Heart right ventricle (tissue), 16 donors: ENCODE measurements around the gene SHKBP1. TPM values are rescaled to one million over a fixed set of nuclear protein-coding genes. Genes with fewer than 3 reads are reported as not detected.

Source experiments
- ATAC-seq, 8 donors: fragments of 200-7000 bp; cut with Tn5 transposase; one replicate each; pipeline ENCODE4 v1.9.1; 2020; ENCODE audit warnings: mild to moderate bottlenecking in 8 of 8, moderate library complexity in 8 of 8, moderate number of reproducible peaks in 1 of 8
- DNase-seq, 2 donors: peaks; one replicate each; pipeline ENCODE4 v3.0.0-alpha.2; 2020
- H3K27ac ChIP-seq, 10 donors: fragments of 200-600 bp; sonication (generic) in 2 of 10; one replicate each; pipeline versions ENCODE4 v1.5.0 to v1.8.0; 2020 to 2022; ENCODE audit warnings: mild to moderate bottlenecking in 3 of 10
- H3K27me3 ChIP-seq, 7 donors: fragments of 200-600 bp; one replicate each; pipeline ENCODE4 v1.8.0; 2021 to 2022; ENCODE audit warnings: mild to moderate bottlenecking in 2 of 7
- H3K36me3 ChIP-seq, 9 donors: fragments of 200-600 bp; sonication (generic) in 1 of 9; one replicate each; pipeline versions ENCODE4 v1.5.0 to v1.8.0; 2020 to 2022; ENCODE audit warnings: mild to moderate bottlenecking in 2 of 9
- H3K4me1 ChIP-seq, 9 donors: fragments of 200-600 bp; sonication (generic) in 1 of 9; one replicate each; pipeline versions ENCODE4 v1.5.0 to v1.8.0; 2020 to 2022; ENCODE audit warnings: mild to moderate bottlenecking in 4 of 9
- H3K4me3 ChIP-seq, 10 donors: fragments of 200-600 bp; sonication (generic) in 2 of 10; one replicate each; pipeline versions ENCODE4 v1.5.0 to v1.8.0; 2020 to 2022; ENCODE audit warnings: mild to moderate bottlenecking in 7 of 10, moderate library complexity in 2 of 10
- H3K9me3 ChIP-seq, 11 donors: fragments of 200-600 bp in 10 of 11; sonication (generic) in 2 of 11; one replicate each; pipeline versions ENCODE4 v1.5.0 to v1.8.0; 2013 to 2022; ENCODE audit warnings: mild to moderate bottlenecking in 2 of 11, control low read depth in 1 of 11, moderate library complexity in 1 of 11
- WGBS, 2 donors: extraction: QIAGEN DNeasy Blood & Tissue Kit; methylation state at CpG; one replicate each; pipeline ENCODE4 v1.1.7; 2013; ENCODE audit warnings: inconsistent platforms in 1 of 2; 5-methylcytosine and 5-hydroxymethylcytosine counted together
- intact Hi-C, 10 donors: fragments of 100-400 bp; cut with DNase I; formaldehyde crosslinking; loops; one replicate each; pipeline versions ENCODE4 v1.11.1 to v1.14.2; 2022
- polyA plus RNA-seq, 2 donors: library from polyadenylated mRNA; stranded (reverse); fragments of 200-250 nt; gene quantifications; one replicate each; pipeline ENCODE4 v1.2.3, GENCODE V29; 2013
- total RNA-seq, 10 donors: library from RNA; stranded (reverse); fragmentation: NEBNext Ultra II Directional in 3 of 10; extraction: Animal tissue kit (Norgen Biotek cat#: 25700) in 3 of 10; gene quantifications; one replicate each; pipeline versions ENCODE4 v1.2.1 to v1.2.4, GENCODE V29; 2021 to 2023
- TF ChIP-seq, protein P1 (sequence below), 9 donors: fragments of 200-600 bp; sonication (generic) in 2 of 9; IDR thresholded peaks; one replicate each; pipeline versions ENCODE4 v1.5.0 to v1.8.0; 2021 to 2022; ENCODE audit warnings: antibody characterized with exemption in 9 of 9, mild to moderate bottlenecking in 5 of 9, moderate library complexity in 1 of 9
- donor health status: Arrhythmogenic right ventricular cardiomyopathy.
- donor health status: ischemic (EF 13 %, LVEDD 7.1; RV severe dilation, severe dysfunction).
- donor health status: healthy with polysubstance abuse.
- donor health status: DM: no; HTN: yes; CAD: no.
- donor health status: DM: no; HTN: no; CAD: no.
- donor health status: ischemic (EF 25% LVEDD 6.9; RV normal size, moderate dysfunction).
- donor health status: ischemic (EF 25% LVEDD 5.7; RV mildly dilated, moderate dysfunction).
- donor health status: healthy.
- donor health status: DM: yes; HTN: yes; CAD: no.
- donor health status: Ischemic cardiomyopathy.
- donor health status: ischemic (EF 35%, LVEDD 5.7; RV mildly dilated, moderate dysfunction).
- donor health status: nonischemic (EF 11% LVEDD 7.7; RV severe dilation, severe dysfunction).
- donor health status: DM: yes; HTN: yes; CAD: no.
- donor health status: PGD.
- donor health status: ischemic (EF 29% LVEDD 5.4; RV normal size, mild dysfunction).
- donor health status: nonischemic (EF 23%, LVEDD 6.1; RV moderate dilation, normal function).

SHKBP1 gene
- total and polyA plus RNA-seq, 12 donors: 12.0 to 43.1 (median 16.4) TPM

- Histone ChIP-seq H3K27ac (peak overlapping the region in 2 of 10 donors; percentile 55 to 72), H3K4me3 (peak overlapping the region in 9 of 10 donors; percentile 44 to 65 (median 59)), H3K4me1 (peaks cover 0 to 14% (median 9%) of the 10 kb centered on the region in 9 donors), H3K36me3 (no peaks in the 10 kb centered on the region), H3K9me3 (peaks cover 0 to 5% (median 0%) of the 10 kb centered on the region in 11 donors), H3K27me3 (peaks cover 0 to 17% (median 0%) of the 10 kb centered on the region in 7 donors)
- intact Hi-C loops: loop anchor here in 9 of 10 donors (1.0 to 10.0 kb wide), 11 partner anchors 63 to 225 kb away; partner anchors contain the start of genes BLVRB (in 2 of the 9) and SPTBN4 (in 1 of the 9)
- WGBS, 2 donors: 2% methylated on average over 54 of the region's 54 CpGs
- peak; percentile 81 to 86 for DNase-seq
- TF ChIP-seq, protein P1, sequence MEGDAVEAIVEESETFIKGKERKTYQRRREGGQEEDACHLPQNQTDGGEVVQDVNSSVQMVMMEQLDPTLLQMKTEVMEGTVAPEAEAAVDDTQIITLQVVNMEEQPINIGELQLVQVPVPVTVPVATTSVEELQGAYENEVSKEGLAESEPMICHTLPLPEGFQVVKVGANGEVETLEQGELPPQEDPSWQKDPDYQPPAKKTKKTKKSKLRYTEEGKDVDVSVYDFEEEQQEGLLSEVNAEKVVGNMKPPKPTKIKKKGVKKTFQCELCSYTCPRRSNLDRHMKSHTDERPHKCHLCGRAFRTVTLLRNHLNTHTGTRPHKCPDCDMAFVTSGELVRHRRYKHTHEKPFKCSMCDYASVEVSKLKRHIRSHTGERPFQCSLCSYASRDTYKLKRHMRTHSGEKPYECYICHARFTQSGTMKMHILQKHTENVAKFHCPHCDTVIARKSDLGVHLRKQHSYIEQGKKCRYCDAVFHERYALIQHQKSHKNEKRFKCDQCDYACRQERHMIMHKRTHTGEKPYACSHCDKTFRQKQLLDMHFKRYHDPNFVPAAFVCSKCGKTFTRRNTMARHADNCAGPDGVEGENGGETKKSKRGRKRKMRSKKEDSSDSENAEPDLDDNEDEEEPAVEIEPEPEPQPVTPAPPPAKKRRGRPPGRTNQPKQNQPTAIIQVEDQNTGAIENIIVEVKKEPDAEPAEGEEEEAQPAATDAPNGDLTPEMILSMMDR (IDR thresholded peaks at IDR 0.05): peak; percentile 94 to 98 (median 96)
- peak; percentile 86 to 96 (median 90) for ATAC-seq
Observed at GRCh38 chr19:40529093-40529954, 47.3 kb upstream of the SHKBP1 start.

- H3K4me3 ChIP-seq: peak overlapping the region in 2 of 10 donors; percentile 14 to 61
- H3K4me1 ChIP-seq: peaks cover 0 to 14% (median 9%) of the 10 kb centered on the region in 9 donors
- no peak overlapping the region for H3K27ac ChIP-seq
- TF ChIP-seq, protein P1 (IDR thresholded peaks at IDR 0.05): peak in 5 of 9 donors; percentile 11 to 32 (median 26)
- intact Hi-C loops: loop anchor here in 2 of 10 donors (5.0 to 10.0 kb wide), 2 partner anchors 67 to 105 kb away; no protein-coding TSS in a partner anchor
- peak in 1 of 2 donors; percentile 32 for DNase-seq
- peaks cover 0 to 6% (median 0%) of the 10 kb centered on the region in 11 donors for H3K9me3 ChIP-seq
- peaks cover 0 to 17% (median 0%) of the 10 kb centered on the region in 7 donors for H3K27me3 ChIP-seq
- no peak for ATAC-seq
- no peaks in the 10 kb centered on the region for H3K36me3 ChIP-seq
- WGBS, 2 donors: 3% methylated on average over 50 to 70 of the region's 75 CpGs
Observed at GRCh38 chr19:40530091-40530901, 46.4 kb upstream of the SHKBP1 start.

DNA sequence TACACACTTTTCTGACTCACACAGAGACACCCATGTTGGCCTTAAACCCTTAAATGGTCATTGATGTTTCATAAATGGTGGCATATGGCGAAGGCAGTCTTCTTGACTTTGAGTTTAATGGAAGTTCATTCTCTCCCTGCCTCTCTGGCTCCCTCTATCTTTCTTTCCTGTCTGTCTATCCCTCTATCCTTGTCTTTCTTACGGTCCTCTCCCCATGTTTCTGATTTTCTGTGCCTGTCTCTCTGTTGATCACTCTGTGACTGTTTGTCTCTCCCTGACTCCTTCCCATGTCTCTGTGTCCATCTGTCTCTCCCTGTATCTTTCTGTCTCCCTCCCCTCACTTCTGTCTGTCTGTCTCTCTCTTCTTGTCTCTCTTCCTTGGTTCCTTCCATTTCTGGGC lies 43.2 kb upstream of the SHKBP1 start:
- Histone ChIP-seq H3K27me3 (peaks cover 0 to 17% (median 0%) of the 10 kb centered on the region in 7 donors), H3K27ac (no peak overlapping the region), H3K36me3 (no peaks in the 10 kb centered on the region), H3K9me3 (peaks cover 0 to 6% (median 0%) of the 10 kb centered on the region in 11 donors), H3K4me3 (no peak overlapping the region), H3K4me1 (peaks cover 0 to 14% (median 9%) of the 10 kb centered on the region in 9 donors)
- 88 to 89% methylated on average over 2 of the region's 2 CpGs for WGBS, 2 donors
- ATAC-seq (no peak), DNase-seq (no peak)
- intact Hi-C loops: loop anchor here in 2 of 10 donors (5.0 to 10.0 kb wide), 2 partner anchors 64 to 101 kb away; no protein-coding TSS in a partner anchor
- TF ChIP-seq, protein P1 (IDR thresholded peaks at IDR 0.05): no peak
